Anterior cingulate cortex (tissue), 58 donors: ENCODE measurements around the gene WASF1.
"Not testable (repeated sequence)": the region's sequence is repeated elsewhere in the genome, so short reads cannot be mapped to it uniquely, and the experiment has no call there.

Experiments used
- DNase-seq, 58 donors: peaks; one replicate each; lab custom pipeline; 2025; lab: John Stamatoyannopoulos, UW

The WASF1 gene

GRCh38 chr6:110178626-110179405, 654 bp downstream of the WASF1 start:
- peak in 48 of 58 donors; percentile 8 to 74 (median 39) for DNase-seq

GRCh38 chr6:110173506-110174132, 5.9 kb downstream of the WASF1 start:
- no peak for DNase-seq

DNA sequence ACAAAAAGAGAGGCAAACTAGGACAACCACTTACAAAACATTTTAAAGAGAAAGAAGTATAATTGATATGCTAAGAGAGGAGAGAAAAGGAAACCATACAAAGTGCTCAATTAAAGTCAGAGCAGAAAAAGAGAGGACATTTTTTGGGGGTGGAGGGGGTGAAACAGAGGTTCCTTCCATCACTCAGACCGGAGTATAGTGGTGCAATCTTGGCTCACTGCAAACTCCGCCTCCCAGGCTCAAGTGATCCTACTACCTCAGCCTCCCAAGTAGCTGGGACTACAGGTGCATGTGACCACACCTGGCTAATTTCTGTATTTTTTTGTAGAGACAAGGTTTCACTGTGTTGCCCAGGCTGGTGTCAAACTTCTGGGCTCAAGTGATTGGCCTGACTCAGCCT, 9.4 kb downstream of the WASF1 start:
- no peak for DNase-seq

DNA sequence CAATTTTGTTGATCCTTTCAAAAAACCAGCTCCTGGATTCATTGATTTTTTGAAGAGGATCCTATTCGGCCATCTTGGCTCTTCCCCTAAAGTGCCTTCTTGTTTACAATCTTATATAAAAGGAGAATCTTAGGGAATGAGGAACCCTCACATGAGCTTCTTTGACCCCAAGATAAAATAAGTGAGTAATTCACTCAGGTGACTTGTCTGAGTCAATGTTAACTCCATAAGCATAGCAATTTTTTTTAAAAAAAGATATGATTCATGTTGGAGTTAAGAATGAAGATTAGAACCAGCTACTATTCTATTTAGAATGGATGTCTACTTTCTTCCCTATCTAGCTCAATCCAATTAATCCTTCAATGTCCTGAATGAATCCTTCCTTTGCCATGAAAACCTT, 21.0 kb downstream of the WASF1 start:
- no peak for DNase-seq

DNA sequence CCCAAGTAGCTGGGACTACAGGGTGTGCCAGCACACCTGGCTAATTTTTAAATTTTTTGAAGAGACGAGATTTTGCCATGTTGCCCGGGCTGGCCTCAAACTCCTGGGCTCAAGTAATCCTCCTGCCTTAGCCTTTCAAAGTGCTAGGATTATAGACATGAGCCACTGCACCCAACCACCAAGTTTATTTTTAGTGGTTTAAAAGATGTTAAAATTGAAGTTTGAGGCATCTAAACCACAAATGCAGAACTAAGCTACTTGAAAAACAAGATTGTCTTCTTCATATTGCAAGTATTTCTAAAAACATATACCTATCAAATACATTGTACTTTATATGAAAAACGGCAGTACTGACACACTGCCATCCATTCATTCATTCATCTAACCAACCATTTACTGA, 31.6 kb downstream of the WASF1 start:
- DNase-seq: no peak

GRCh38 chr6:110140650-110141049, 38.8 kb downstream of the WASF1 start:
- no peak for DNase-seq

- no peak for DNase-seq
These were observed 40.4 kb downstream of the WASF1 start for GRCh38 chr6:110139052-110139451.

GRCh38 chr6:110137924-110138887, 41.3 kb downstream of the WASF1 start:
- DNase-seq: no peak

DNA sequence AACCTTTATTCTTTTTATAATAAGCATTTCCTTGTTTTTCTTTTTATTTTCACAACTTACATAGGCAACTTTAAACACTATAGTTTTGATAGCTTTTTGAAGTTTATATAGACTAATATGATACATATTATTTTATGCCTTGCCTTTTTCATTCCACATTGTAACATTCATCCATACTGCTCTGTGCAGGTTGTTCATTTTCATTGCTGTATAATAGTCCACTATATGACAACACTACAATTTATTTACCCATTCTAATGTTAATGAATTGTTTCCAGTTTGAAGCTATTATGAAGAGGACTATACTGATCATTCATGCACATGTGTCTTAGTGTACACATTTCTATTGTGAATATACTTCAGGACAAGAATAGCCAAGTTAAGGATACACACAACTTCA, 49.1 kb downstream of the WASF1 start:
- no peak for DNase-seq

DNA sequence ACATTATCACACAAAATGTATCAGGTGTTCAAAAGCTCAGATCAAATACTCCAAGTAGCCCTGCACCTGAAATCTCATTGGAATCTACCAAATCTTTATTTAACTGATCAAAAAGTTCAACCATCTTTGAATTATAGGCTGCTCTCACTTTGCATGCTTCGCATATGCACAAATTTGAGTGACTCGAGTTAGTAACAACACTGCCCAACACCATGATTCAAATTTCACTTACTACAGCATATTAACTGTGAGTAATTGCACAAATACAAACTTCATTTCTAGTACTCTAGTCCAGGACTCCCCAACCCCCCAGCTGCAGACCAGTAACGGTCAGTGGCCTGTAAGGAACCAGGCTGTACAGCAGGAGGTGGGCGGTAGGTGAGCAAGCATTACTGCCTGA, 51.1 kb downstream of the WASF1 start:
- DNase-seq: peak in 1 of 58 donors; percentile 1

- no peak for DNase-seq
These were observed 54.1 kb downstream of the WASF1 start for GRCh38 chr6:110125361-110125760.

DNA sequence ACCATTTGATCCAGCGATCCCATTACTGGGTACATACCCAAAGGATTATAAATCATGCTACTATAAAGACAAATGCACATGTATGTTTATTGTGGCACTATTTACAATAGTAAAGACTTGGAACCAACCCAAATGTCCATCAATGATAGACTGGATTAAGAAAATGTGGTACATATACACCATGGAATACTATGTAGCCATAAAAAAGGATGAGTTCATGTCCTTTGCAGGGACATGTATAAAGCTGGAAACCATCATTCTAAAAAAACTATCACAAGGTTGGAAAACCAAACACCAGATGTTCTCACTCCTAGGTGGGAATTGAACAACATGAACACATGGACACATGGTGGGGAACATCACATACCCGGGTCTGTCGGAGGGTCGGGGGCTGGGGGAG, 57.8 kb downstream of the WASF1 start:
- DNase-seq: not testable (repeated sequence)

- no peak for DNase-seq
These were observed 63.2 kb downstream of the WASF1 start for GRCh38 chr6:110116258-110116657.

DNA sequence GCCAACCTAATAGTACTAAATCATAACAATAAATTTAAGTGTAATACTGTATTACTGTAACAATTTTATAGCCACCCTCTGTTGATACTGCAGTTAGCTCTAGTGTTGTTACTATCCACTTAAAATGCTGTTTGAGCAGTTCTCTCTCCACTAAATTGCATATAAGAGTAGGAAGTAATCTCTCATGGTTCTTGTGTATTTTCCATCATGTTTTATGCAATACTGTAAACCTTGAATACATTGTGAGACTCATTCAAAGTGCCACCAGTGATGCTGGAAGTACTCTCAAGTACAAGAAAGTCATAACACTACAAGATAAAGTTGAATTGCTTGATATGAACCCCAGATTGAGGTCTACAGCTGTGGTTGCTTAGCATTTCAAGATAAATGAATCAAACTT, 65.5 kb downstream of the WASF1 start:
- no peak for DNase-seq

- DNase-seq: no peak
These were observed 74.2 kb downstream of the WASF1 start for GRCh38 chr6:110105296-110105695.

- no peak for DNase-seq
These were observed 76.2 kb downstream of the WASF1 start for GRCh38 chr6:110103260-110103659.

GRCh38 chr6:110102411-110102810, 77.1 kb downstream of the WASF1 start:
- no peak for DNase-seq

DNA sequence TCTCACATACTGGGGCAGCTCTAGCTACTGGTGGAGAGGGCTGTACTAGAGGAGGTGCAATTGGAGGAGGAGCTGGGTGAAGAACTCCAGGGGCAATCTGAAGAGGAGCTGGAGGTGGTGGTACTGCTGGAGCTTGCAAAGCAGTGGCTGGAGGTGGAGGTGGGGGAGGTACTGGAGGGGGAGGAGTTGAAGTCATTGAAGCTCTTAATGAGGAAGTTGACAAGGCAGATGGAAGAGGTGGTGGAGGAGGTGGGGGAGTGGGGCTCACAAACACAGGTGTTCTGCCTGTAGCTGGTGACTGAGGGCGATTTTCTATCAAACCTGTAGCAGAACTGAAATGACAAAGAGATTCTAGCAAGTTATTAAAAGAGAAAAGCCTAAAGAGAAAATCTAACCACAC, 77.6 kb downstream of the WASF1 start:
- DNase-seq: peak in 1 of 58 donors; percentile 5

DNA sequence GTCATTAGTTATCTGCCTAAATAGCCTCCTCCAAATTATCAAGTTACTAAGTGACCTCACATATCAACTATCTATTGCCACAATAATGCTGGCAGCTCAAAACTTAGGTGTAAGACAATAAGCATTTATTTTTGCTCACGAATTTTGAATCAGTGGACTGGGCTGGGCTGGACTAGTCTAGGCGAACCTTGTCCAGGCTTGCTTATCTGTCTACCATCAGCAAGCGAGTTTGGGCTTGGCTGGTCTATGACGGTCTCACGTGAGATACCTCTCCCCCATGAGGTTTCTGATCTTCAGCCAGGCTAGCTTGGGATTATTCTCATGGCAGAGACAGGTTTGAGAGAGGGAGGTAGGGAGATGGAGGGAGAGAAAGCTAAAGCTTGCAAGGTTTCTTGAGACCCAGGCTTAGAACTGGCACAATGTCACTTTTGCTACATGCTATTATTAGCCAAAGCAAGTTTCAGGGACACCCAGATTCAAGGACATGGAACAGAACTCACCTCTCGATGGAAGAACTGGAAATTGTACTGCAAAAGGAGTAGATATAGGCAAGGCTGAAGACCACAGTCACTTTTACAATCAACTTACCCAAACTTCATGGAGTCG, 80.9 kb downstream of the WASF1 start:
- no peak for DNase-seq

DNA sequence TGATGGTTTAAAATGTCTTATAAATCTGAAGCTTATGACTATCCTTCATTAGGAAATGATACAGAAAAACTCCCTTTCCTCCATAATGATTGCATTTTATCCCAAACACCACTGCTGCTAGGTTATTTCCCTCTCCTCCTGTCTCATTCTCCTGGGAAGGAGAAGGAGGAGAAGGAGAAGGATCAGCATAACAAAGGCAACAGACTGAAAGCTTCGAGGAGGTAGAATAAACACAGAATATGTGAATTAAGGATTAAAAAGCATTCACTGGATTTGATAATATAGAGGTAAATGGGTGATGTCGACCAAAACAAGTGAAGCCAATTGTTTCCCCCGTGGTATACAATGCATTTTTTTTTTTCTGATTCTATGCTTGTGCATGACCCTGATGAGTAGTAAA, 82.0 kb downstream of the WASF1 start:
- DNase-seq: no peak

DNA sequence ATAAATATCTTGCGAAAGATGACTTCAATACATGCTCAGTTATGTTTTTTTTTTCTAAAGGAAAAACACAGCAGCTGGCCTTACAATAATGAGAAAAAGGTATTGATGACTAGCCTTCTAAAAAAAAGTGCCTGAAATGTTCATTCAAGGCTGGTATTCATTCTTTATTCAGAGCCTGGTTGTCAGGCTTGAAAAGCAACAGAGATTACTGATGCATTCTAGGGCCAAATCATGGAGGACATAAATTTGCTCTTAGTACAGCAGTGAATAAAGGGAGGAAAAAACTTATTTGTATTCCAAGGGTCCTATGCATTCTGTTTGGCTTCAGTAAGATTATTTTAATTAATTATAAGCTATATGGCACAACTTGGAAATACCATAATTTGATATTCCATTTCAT, 83.5 kb downstream of the WASF1 start:
- no peak for DNase-seq
